Stimulated activated CD4-positive, alpha-beta T cell treated with anti-CD3 and anti-CD28 coated beads, Interleukin-1b, Interleukin-23, amount 100 ng/mL, for 48 hours (primary cell): ENCODE measurements around the gene ESRRA.

Experiments
- DNase-seq: peaks from one replicate; pipeline ENCODE4 v3.0.0-alpha.2; 2020

ESRRA gene

GRCh38 chr11:64352099-64352994 lies 47.0 kb downstream of the ESRRA start:
- DNase-seq: no peak

- DNase-seq: no peak
Measured at GRCh38 chr11:64352995-64353714, 47.8 kb downstream of the ESRRA start.

- no peak for DNase-seq
Measured at GRCh38 chr11:64353715-64354506, 48.6 kb downstream of the ESRRA start.

GRCh38 chr11:64355078-64355940 lies 50.0 kb downstream of the ESRRA start:
- peak; percentile 49 for DNase-seq

- DNase-seq: peak; percentile 55
Measured at GRCh38 chr11:64356498-64357411, 51.4 kb downstream of the ESRRA start.

GRCh38 chr11:64357446-64357845 lies 52.1 kb downstream of the ESRRA start:
- no peak for DNase-seq

GRCh38 chr11:64357904-64358535 lies 52.7 kb downstream of the ESRRA start:
- peak; percentile 59 for DNase-seq

GRCh38 chr11:64358536-64358906 lies 53.2 kb downstream of the ESRRA start:
- DNase-seq: no peak

GRCh38 chr11:64358907-64359711 lies 53.8 kb downstream of the ESRRA start, which contains the start of gene RPS6KA4:
Gene RPS6KA4, plus strand, starts transcription at chr11:64359162. Its CDS starts 74 bp downstream, at chr11:64359236.
- peak; percentile 42 for DNase-seq

- DNase-seq: no peak
Measured at GRCh38 chr11:64359712-64360445, 54.6 kb downstream of the ESRRA start.

- no peak for DNase-seq
Measured at GRCh38 chr11:64360448-64360921, 55.2 kb downstream of the ESRRA start.

GRCh38 chr11:64361659-64362058 lies 56.3 kb downstream of the ESRRA start:
- no peak for DNase-seq

GRCh38 chr11:64362339-64362738 lies 57.0 kb downstream of the ESRRA start:
- no peak for DNase-seq

GRCh38 chr11:64364435-64364834 lies 59.1 kb downstream of the ESRRA start:
- no peak for DNase-seq

- DNase-seq: no peak
Measured at GRCh38 chr11:64364911-64365310, 59.6 kb downstream of the ESRRA start.
